HEK293 (cell line): ENCODE measurements around the gene WDR7.

ENCODE experiments used
- CTCF ChIA-PET: fragments of 350-600 bp; formaldehyde crosslinking; extraction: SDS; loops from one replicate; lab custom pipeline; 2021; ENCODE audit warnings: antibody characterized with exemption; lab: Yijun Ruan, JAX
- POLR2A ChIA-PET: fragments of 300-600 bp; formaldehyde crosslinking; extraction: SDS; loops from one replicate; lab custom pipeline; 2020; ENCODE audit warnings: antibody characterized with exemption, inconsistent platforms; lab: Yijun Ruan, JAX
- H3K27ac ChIP-seq: fragments of 200-500 bp; sonication (Bioruptor generic); 2 replicates; pipeline ENCODE4 v1.5.1; 2014; ENCODE audit warnings: low read depth, low read length, control low read depth, inconsistent platforms; ENCODE audit errors: extremely low read depth
- H3K36me3 ChIP-seq, 2 experiments: fragments of 200-500 bp in 1 of 2; sonication (Bioruptor generic) in 1 of 2; 1 replicate in 1 of 2; 2 replicates in 1 of 2; pipeline ENCODE4 v1.5.1; 2014 to 2017; ENCODE audit warnings: inconsistent platforms in 2 of 2, low read length in 2 of 2; ENCODE audit not compliant: control insufficient read depth in 2 of 2, insufficient read depth in 1 of 2
- H3K4me1 ChIP-seq: fragments of 200-500 bp; sonication (Bioruptor generic); 2 replicates; pipeline ENCODE4 v1.5.1; 2014; ENCODE audit warnings: mild to moderate bottlenecking, low read length, inconsistent platforms; ENCODE audit not compliant: control insufficient read depth, insufficient read depth
- H3K4me3 ChIP-seq: 2 replicates; pipeline ENCODE4 v1.5.1; 2011; ENCODE audit warnings: low read depth, mild to moderate bottlenecking, control low read depth, low read length, moderate library complexity
- H3K9me3 ChIP-seq: fragments of 200-500 bp; sonication (Bioruptor generic); 2 replicates; pipeline ENCODE4 v1.5.1; 2014; ENCODE audit warnings: low read depth, low read length, inconsistent platforms; ENCODE audit not compliant: control insufficient read depth, insufficient read depth
- CTCF ChIP-seq: fragments of 450-650 bp; formaldehyde crosslinking; IDR thresholded peaks from 2 replicates; pipeline ENCODE4 v1.5.1; 2016; ENCODE audit warnings: missing biosample characterization, missing genetic modification characterization
- PATZ1 ChIP-seq: fragments of 450-650 bp; formaldehyde crosslinking; IDR thresholded peaks from 2 replicates; pipeline ENCODE4 v1.5.1; 2016; ENCODE audit warnings: missing biosample characterization, missing genetic modification characterization
- PRDM1 ChIP-seq: fragments of 450-650 bp; formaldehyde crosslinking; IDR thresholded peaks from 2 replicates; pipeline ENCODE4; 2016; ENCODE audit warnings: missing biosample characterization, missing genetic modification characterization
- PRDM10 ChIP-seq: fragments of 450-650 bp; formaldehyde crosslinking; IDR thresholded peaks from 2 replicates; pipeline ENCODE4 v1.5.1; 2016; ENCODE audit warnings: missing biosample characterization, missing genetic modification characterization
- SP3 ChIP-seq: fragments of 450-650 bp; formaldehyde crosslinking; IDR thresholded peaks from 2 replicates; pipeline ENCODE4 v1.5.1; 2016; ENCODE audit warnings: missing biosample characterization, missing genetic modification characterization
- TRIM28 ChIP-seq: IDR thresholded peaks from 2 replicates; pipeline ENCODE4 v1.6.1; 2011; ENCODE audit warnings: low read length, control low read depth, borderline replicate concordance
- ZBTB8A ChIP-seq: fragments of 450-650 bp; formaldehyde crosslinking; IDR thresholded peaks from 2 replicates; pipeline ENCODE4 v1.5.1; 2016; ENCODE audit warnings: missing biosample characterization, missing genetic modification characterization
- ZEB2 ChIP-seq: fragments of 450-650 bp; formaldehyde crosslinking; IDR thresholded peaks from 2 replicates; pipeline ENCODE4 v1.5.1; 2016; ENCODE audit warnings: missing biosample characterization, missing genetic modification characterization
- ZFHX2 ChIP-seq: fragments of 450-650 bp; formaldehyde crosslinking; conservative IDR thresholded peaks from 2 replicates; pipeline ENCODE4 v1.5.1; 2016; ENCODE audit warnings: missing biosample characterization, missing genetic modification characterization
- ZNF121 ChIP-seq: fragments of 450-650 bp; formaldehyde crosslinking; IDR thresholded peaks from 2 replicates; pipeline ENCODE4 v1.5.1; 2016; ENCODE audit warnings: missing biosample characterization, missing genetic modification characterization
- ZNF24 ChIP-seq: fragments of 450-650 bp; formaldehyde crosslinking; IDR thresholded peaks from 2 replicates; pipeline ENCODE4 v1.5.1; 2016; ENCODE audit warnings: missing biosample characterization, missing genetic modification characterization
- ZNF248 ChIP-seq: fragments of 450-650 bp; formaldehyde crosslinking; IDR thresholded peaks from 2 replicates; pipeline ENCODE4 v1.5.1; 2017; ENCODE audit warnings: missing biosample characterization, missing genetic modification characterization
- ZNF302 ChIP-seq: fragments of 450-650 bp; formaldehyde crosslinking; IDR thresholded peaks from 2 replicates; pipeline ENCODE4 v1.5.1; 2016; ENCODE audit warnings: missing biosample characterization, missing genetic modification characterization, low read depth
- ZNF366 ChIP-seq: fragments of 450-650 bp; formaldehyde crosslinking; conservative IDR thresholded peaks from 2 replicates; pipeline ENCODE4 v1.5.1; 2016; ENCODE audit warnings: missing biosample characterization, missing genetic modification characterization
- ZNF610 ChIP-seq: fragments of 450-650 bp; formaldehyde crosslinking; IDR thresholded peaks from 2 replicates; pipeline ENCODE4 v1.5.1; 2016; ENCODE audit warnings: missing biosample characterization, missing genetic modification characterization, borderline replicate concordance
- ZNF629 ChIP-seq: fragments of 450-650 bp; formaldehyde crosslinking; IDR thresholded peaks from 2 replicates; pipeline ENCODE4 v1.5.1; 2017; ENCODE audit warnings: missing biosample characterization, missing genetic modification characterization
- ZNF654 ChIP-seq: fragments of 450-650 bp; formaldehyde crosslinking; IDR thresholded peaks from 2 replicates; pipeline ENCODE4 v1.5.1; 2016; ENCODE audit warnings: low read depth, missing biosample characterization, missing genetic modification characterization
- ZNF664 ChIP-seq: fragments of 450-650 bp; formaldehyde crosslinking; IDR thresholded peaks from 2 replicates; pipeline ENCODE4 v1.5.1; 2016; ENCODE audit warnings: missing biosample characterization, missing genetic modification characterization
- ZNF776 ChIP-seq: fragments of 450-650 bp; formaldehyde crosslinking; IDR thresholded peaks from 2 replicates; pipeline ENCODE4 v1.5.0; 2017; ENCODE audit warnings: missing biosample characterization, missing genetic modification characterization, borderline replicate concordance
- ZNF791 ChIP-seq: fragments of 450-650 bp; formaldehyde crosslinking; IDR thresholded peaks from 2 replicates; pipeline ENCODE4 v1.5.1; 2016; ENCODE audit warnings: missing biosample characterization, missing genetic modification characterization

The WDR7 gene

GRCh38 chr18:56747032-56747658, 96.0 kb downstream of the WDR7 start (continued):
- no peak for TF ChIP-seq CTCF
- no peak for TF ChIP-seq PATZ1 (tag by site-specific recombination)
- TF ChIP-seq ZNF24, result no peak
- no peak for TF ChIP-seq ZEB2 (tag by site-specific recombination)
- no peak for TF ChIP-seq ZNF664 (tag by site-specific recombination)
- TF ChIP-seq ZNF629 (tag by site-specific recombination), result no peak

GRCh38 chr18:56747857-56748256, 96.7 kb downstream of the WDR7 start:
- Histone ChIP-seq H3K36me3 (peaks cover 0 to 3% of the 10 kb centered on the region in 2 experiments; a peak in 1 of 3 replicates), H3K9me3 (no peaks in the 10 kb centered on the region), H3K4me3 (no peak overlapping the region), H3K4me1 (no peaks in the 10 kb centered on the region), H3K27ac (no peak overlapping the region)
- POLR2A ChIA-PET, result no interaction called here
- CTCF ChIA-PET, result interaction anchor here (0.5 to 1.7 kb wide), 15 partner anchors 12 to 854 kb away, joined by 3 to 9 read pairs (median 3); no protein-coding TSS in a partner anchor
- TF ChIP-seq ZFHX2 (tag by site-specific recombination) (no peak), SP3 (tag by site-specific recombination) (no peak), ZNF610 (tag by site-specific recombination) (no peak), ZNF776 (tag by site-specific recombination) (no peak), ZNF248 (no peak), TRIM28 (no peak), ZNF121 (tag by site-specific recombination) (no peak), ZNF791 (tag by site-specific recombination) (no peak), ZNF302 (tag by site-specific recombination) (no peak), ZBTB8A (tag by site-specific recombination) (no peak)

GRCh38 chr18:56748698-56749268, 97.6 kb downstream of the WDR7 start:
- Histone ChIP-seq H3K4me3 (no peak overlapping the region), H3K36me3 (peaks cover 0 to 3% of the 10 kb centered on the region in 2 experiments; a peak in 1 of 3 replicates), H3K9me3 (no peaks in the 10 kb centered on the region), H3K27ac (no peak overlapping the region), H3K4me1 (no peaks in the 10 kb centered on the region)
- TF ChIP-seq ZNF366 (tag by site-specific recombination), result peak; percentile 67
- TF ChIP-seq PRDM1 (tag by site-specific recombination), result peak; percentile 91
- no peak for TF ChIP-seq PRDM10 (tag by site-specific recombination)
- TF ChIP-seq CTCF, result peak; percentile 19; the same call in 1 of the 2 replicates
- peak; percentile 77 for TF ChIP-seq ZNF654 (tag by site-specific recombination)
- POLR2A ChIA-PET, result no interaction called here
- CTCF ChIA-PET, result interaction anchor here (0.5 to 1.5 kb wide), 16 partner anchors 11 to 1505 kb away, joined by 3 to 9 read pairs (median 4); no protein-coding TSS in a partner anchor
